Spleen (tissue), 7 donors: Measurements from ENCODE around the gene EN1.

ENCODE experiments used
- POLR2A ChIP-seq, 3 donors: fragments of 450-650 bp; IDR thresholded peaks; one replicate each; pipeline ENCODE4 v1.5.1; 2017; ENCODE audit warnings: antibody characterized with exemption in 3 of 3, mild to moderate bottlenecking in 1 of 3
- POLR2AphosphoS5 ChIP-seq, 3 donors: sonication (generic); formaldehyde crosslinking; IDR thresholded peaks; one replicate each; pipeline ENCODE4 v1.5.1; 2017; ENCODE audit warnings: antibody characterized with exemption in 3 of 3
- TF ChIP-seq, protein P1 (sequence below), 11 experiments: fragments of 200-600 bp in 7 of 11; fragments of 450-650 bp in 4 of 11; sonication (generic) in 4 of 11; IDR thresholded peaks in 8 of 11; conservative IDR thresholded peaks in 3 of 11; 1 replicate in 7 of 11; 2 replicates in 4 of 11; pipeline versions ENCODE4 v1.4.0 to v1.8.0; 2016 to 2021; ENCODE audit warnings: antibody characterized with exemption in 11 of 11, inconsistent platforms in 4 of 11, mild to moderate bottlenecking in 1 of 11
- donor health status: DM: no; HTN: no; CAD: no; lungs with moderate emphysema.
- donor health status: DM: no; HTN: no; CAD: no.
- donor health status: DM: no; HTN: no; CAD: no.

GRCh38 chr2:118817469-118817868 is 30.0 kb downstream of the EN1 start:
- TF ChIP-seq, protein P1, sequence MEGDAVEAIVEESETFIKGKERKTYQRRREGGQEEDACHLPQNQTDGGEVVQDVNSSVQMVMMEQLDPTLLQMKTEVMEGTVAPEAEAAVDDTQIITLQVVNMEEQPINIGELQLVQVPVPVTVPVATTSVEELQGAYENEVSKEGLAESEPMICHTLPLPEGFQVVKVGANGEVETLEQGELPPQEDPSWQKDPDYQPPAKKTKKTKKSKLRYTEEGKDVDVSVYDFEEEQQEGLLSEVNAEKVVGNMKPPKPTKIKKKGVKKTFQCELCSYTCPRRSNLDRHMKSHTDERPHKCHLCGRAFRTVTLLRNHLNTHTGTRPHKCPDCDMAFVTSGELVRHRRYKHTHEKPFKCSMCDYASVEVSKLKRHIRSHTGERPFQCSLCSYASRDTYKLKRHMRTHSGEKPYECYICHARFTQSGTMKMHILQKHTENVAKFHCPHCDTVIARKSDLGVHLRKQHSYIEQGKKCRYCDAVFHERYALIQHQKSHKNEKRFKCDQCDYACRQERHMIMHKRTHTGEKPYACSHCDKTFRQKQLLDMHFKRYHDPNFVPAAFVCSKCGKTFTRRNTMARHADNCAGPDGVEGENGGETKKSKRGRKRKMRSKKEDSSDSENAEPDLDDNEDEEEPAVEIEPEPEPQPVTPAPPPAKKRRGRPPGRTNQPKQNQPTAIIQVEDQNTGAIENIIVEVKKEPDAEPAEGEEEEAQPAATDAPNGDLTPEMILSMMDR (IDR thresholded peaks at IDR 0.05 in 8 of 11, conservative IDR thresholded peaks at IDR 0.05 in 3 of 11): no peak
- TF ChIP-seq POLR2A (IDR thresholded peaks at IDR 0.05) (no peak), POLR2AphosphoS5 (IDR thresholded peaks at IDR 0.05) (no peak)
